CD4-positive, alpha-beta T cell treated with Interleukin-17A for 4 hours (primary cell): ENCODE data around the gene BPIFB4.
"Not testable (repeated sequence)": the region's sequence is repeated elsewhere in the genome, so short reads cannot be mapped to it uniquely, and the experiment has no call there.

Source experiments
- DNase-seq: peaks from one replicate; pipeline ENCODE4 v3.0.0-alpha.2; 2020; ENCODE audit warnings: mixed read lengths

The BPIFB4 gene

GRCh38 chr20:33091147-33091546 is 11.7 kb downstream of the BPIFB4 start:
- no peak for DNase-seq

- DNase-seq, result no peak
Observed at GRCh38 chr20:33091693-33092092, 12.2 kb downstream of the BPIFB4 start.

GRCh38 chr20:33092361-33092760 is 12.9 kb downstream of the BPIFB4 start:
- DNase-seq, result no peak

GRCh38 chr20:33093074-33093473 is 13.6 kb downstream of the BPIFB4 start:
- DNase-seq, result no peak

- DNase-seq, result no peak
Observed at GRCh38 chr20:33093582-33093981, 14.1 kb downstream of the BPIFB4 start.

- DNase-seq, result no peak
Observed at GRCh38 chr20:33095249-33095648, 15.8 kb downstream of the BPIFB4 start.

- DNase-seq, result peak; percentile 52
Observed at GRCh38 chr20:33095902-33096584, 16.6 kb downstream of the BPIFB4 start.

GRCh38 chr20:33097001-33097400 is 17.6 kb downstream of the BPIFB4 start:
- DNase-seq, result no peak

GRCh38 chr20:33099843-33100538 is 20.5 kb downstream of the BPIFB4 start:
- DNase-seq, result no peak

GRCh38 chr20:33103556-33103955 is 24.1 kb downstream of the BPIFB4 start:
- no peak for DNase-seq

- DNase-seq, result no peak
Observed at GRCh38 chr20:33104336-33104735, 24.9 kb downstream of the BPIFB4 start.

- no peak for DNase-seq
Observed at GRCh38 chr20:33105316-33105924, 26.0 kb downstream of the BPIFB4 start.

GRCh38 chr20:33106058-33106620 is 26.7 kb downstream of the BPIFB4 start:
- DNase-seq, result not testable (repeated sequence)

- DNase-seq, result no peak
Observed at GRCh38 chr20:33108661-33109060, 29.2 kb downstream of the BPIFB4 start.

- DNase-seq, result no peak
Observed at GRCh38 chr20:33110147-33110825, 30.8 kb downstream of the BPIFB4 start.

GRCh38 chr20:33111306-33111705 is 31.9 kb downstream of the BPIFB4 start:
- DNase-seq, result no peak

GRCh38 chr20:33112547-33113386 is 33.3 kb downstream of the BPIFB4 start:
- no peak for DNase-seq

- no peak for DNase-seq
Observed at GRCh38 chr20:33113387-33113908, 34.0 kb downstream of the BPIFB4 start.

GRCh38 chr20:33115501-33115900 is 36.1 kb downstream of the BPIFB4 start:
- DNase-seq, result not testable (repeated sequence)

- DNase-seq, result no peak
Observed at GRCh38 chr20:33119725-33120720, 40.6 kb downstream of the BPIFB4 start.

GRCh38 chr20:33120934-33121333 is 41.5 kb downstream of the BPIFB4 start:
- no peak for DNase-seq
